Anterior cingulate cortex (tissue), 58 donors: ENCODE measurements around the gene CLDN7.

Experiments
- DNase-seq, 58 donors: peaks; one replicate each; lab custom pipeline; 2025; lab: John Stamatoyannopoulos, UW

Gene CLDN7, protein sequence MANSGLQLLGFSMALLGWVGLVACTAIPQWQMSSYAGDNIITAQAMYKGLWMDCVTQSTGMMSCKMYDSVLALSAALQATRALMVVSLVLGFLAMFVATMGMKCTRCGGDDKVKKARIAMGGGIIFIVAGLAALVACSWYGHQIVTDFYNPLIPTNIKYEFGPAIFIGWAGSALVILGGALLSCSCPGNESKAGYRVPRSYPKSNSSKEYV

GRCh38 chr17:7262192-7262934 is at the start of gene CLDN7:
Gene CLDN7, minus strand, starts transcription at chr17:7262478. Its CDS starts 435 bp downstream, at chr17:7262043.
- DNase-seq, result no peak

DNA sequence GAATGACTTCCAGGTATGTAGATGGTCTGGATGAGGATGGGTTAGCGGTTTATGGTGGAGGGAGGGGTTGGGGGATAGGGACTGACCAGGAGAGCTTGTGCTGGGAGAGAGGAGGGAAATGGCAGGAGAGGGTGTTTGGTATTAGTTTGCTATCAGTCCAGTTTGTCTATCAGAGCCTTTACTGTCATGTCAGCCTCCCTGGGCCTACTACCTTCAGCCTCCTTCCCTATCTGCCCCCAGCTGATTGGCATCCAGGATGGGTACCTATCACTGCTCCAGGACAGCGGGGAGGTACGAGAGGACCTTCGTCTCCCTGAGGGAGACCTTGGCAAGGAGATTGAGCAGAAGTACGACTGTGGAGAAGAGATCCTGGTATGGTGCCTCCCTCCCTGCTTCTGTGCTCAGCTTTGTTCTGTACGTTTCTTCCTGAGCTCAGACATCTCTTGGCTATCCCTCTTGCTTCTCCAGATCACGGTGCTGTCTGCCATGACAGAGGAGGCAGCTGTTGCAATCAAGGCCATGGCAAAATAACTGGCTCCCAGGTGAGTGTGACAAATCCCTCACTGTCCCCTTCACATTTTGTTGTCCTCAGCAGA is 48.9 kb upstream of the CLDN7 start:
- no peak for DNase-seq

- no peak for DNase-seq
Measured at GRCh38 chr17:7309628-7310027, 47.4 kb upstream of the CLDN7 start.

DNA sequence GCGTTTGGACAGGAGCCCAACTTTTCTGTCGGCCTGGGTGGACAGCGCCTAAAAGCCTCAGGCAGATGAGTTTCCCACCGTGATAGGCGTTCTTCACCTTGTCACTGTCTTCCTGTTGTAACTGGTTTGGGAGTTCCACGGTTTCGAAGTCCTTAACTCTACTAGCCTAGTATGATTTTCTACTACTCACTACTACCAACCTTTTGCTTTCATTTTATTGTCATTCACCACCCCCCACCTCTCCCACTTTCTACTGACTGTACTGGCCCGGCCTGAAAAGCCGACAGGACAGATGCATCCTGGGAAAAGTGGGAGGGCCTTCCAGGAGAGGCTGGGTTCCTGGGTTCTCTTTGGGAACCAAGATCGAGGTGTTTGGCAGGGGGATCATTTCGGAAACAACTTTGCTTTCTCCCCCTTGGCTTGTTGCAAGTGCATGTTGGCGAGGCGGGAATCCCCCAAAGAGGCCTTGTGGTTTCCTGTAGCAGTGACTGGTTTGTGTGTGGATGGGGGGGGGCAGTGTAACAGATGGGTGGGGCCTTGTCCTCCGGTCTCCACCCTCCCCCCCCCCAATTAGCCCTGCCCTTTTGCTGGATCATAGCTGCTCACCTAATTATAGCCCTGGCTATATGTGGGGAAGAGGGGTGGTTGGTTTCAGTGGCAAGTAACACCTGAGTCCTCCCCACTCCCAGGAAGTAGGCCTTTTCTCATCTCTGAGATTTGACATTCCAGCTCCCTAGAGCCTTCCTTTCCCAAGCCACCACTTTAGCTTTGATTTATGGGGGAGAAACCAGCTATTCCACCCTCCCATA is 46.6 kb upstream of the CLDN7 start:
- peak in 43 of 58 donors; percentile 5 to 62 (median 28) for DNase-seq

DNA sequence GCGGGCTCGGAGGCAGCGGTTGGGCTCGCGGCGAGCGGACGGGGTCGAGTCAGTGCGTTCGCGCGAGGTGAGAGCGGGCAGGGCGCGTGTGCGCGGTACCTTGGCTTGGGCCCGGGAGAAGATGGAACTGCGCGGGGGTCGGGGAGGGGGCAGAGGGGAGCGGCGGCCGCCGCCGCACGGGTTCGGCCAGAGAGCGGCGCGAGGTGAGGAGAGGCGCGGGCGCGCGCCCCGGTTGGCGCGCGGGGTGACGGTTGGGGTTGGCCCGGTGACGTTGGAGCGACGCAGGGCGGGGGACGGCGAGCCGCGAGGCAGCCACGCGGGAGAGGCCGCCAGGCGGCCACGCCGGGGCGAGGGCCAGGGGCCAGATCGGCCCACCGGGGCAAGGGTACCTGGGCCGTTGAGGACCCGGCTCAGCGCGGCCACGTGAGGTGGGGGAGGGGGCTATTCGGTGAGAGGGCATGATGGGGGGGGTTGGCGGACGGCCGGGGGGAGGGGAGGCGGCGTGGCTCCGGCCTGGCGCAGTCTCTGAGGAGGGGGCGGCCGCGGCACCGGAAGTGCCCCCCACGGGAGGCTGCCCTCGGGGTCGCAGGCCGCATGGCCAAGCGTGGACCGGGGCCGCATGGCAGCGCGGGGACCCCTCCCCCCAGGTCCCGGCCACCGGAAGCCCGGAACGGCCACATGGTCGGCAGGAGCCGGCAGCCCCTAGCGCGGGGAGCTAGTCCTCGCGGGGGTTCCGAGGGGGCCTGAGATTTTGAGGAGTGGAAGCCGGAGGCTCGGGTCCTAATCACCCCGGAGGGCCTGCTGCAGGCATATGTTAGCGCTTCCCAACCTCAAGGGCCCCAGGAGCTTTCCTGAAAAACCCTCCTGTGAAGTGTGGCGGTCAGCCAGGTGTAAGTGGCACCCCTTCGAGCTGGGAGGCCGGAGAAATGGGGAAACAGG is 45.7 kb upstream of the CLDN7 start:
- DNase-seq, result peak in 22 of 58 donors; percentile 32 to 69 (median 52)

GRCh38 chr17:7306911-7307685 is 44.8 kb upstream of the CLDN7 start, which contains the start of gene EIF5A:
Gene EIF5A, plus strand, starts transcription at chr17:7307628. Its CDS starts 2,008 bp downstream, at chr17:7309636.
- DNase-seq, result peak; percentile 93 to 100 (median 99)

- no peak for DNase-seq
Measured at GRCh38 chr17:7304179-7304578, 41.9 kb upstream of the CLDN7 start.

- DNase-seq, result peak in 54 of 58 donors; percentile 28 to 81 (median 57)
Measured at GRCh38 chr17:7296189-7296861, 34.0 kb upstream of the CLDN7 start.

GRCh38 chr17:7295230-7296180 is 33.2 kb upstream of the CLDN7 start:
- DNase-seq, result no peak

GRCh38 chr17:7294614-7295153 is 32.4 kb upstream of the CLDN7 start, which contains the start of gene YBX2:
Gene YBX2, minus strand, starts transcription at chr17:7294639. Its CDS starts 139 bp downstream, at chr17:7294500.
- peak in 13 of 58 donors; percentile 5 to 61 (median 18) for DNase-seq

DNA sequence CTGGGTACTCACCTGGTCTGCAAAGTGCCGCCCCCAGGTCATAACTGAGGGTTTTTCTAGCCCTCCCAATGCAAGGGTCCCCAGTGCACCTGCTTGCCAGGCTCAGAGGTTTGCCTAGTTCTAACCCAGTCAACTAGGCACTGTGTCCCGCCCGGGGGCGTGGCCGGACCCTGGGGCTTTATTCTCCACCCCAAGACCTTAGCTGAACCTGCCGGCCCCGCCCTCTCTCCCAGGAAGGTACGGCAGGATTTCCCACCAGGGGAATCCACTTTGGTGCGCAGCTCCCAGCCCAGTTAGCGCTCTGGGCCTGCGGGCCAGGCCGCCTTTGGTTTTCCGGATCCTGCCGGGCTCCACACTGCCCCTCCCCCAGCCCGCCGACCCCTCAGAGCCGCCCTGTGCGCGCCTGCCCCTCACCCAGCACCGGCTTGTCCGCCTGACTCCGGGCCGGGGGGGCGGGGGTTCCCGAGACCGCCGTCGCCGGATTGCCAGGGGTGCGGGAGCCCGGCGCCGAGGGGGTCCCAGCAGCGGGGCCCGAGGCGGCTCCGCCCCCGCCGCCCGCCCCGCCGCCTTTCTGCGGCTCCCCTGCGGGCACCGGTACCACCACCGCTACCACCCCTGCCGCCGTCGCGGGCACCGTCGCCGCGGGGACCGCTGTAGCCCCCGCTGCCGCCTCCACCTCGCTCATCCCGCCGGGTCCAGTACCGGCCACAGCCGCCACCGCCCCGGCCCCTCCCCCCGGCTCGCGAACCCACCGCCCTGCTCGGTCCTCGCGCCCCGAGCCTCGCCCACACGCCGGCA is 31.7 kb upstream of the CLDN7 start:
- DNase-seq, result peak in 1 of 58 donors; percentile 59

GRCh38 chr17:7293159-7293558 is 30.9 kb upstream of the CLDN7 start:
- no peak for DNase-seq

- DNase-seq, result peak in 2 of 58 donors; percentile 3 to 15
Measured at GRCh38 chr17:7292729-7293128, 30.5 kb upstream of the CLDN7 start.

GRCh38 chr17:7292194-7292593 is 29.9 kb upstream of the CLDN7 start:
- DNase-seq, result no peak

DNA sequence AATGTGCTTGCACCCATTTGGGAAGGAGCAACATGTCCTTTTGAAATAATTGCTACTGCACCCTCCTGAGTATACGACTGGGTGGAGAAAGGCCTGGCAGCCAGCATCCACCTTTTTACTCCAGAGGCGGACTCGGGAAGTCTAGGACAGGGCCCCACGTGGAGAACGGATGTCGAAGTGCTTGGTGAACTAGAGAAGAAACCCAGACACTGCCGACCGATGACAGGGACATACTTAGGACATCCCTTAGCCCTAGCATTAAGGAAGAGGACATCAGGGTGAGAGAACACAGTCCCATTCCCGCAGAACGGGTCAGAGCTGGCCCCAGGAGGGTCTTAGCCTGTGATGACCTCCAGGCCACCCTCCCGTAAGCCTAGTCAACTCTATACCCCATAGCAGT is 28.4 kb upstream of the CLDN7 start:
- no peak for DNase-seq

DNA sequence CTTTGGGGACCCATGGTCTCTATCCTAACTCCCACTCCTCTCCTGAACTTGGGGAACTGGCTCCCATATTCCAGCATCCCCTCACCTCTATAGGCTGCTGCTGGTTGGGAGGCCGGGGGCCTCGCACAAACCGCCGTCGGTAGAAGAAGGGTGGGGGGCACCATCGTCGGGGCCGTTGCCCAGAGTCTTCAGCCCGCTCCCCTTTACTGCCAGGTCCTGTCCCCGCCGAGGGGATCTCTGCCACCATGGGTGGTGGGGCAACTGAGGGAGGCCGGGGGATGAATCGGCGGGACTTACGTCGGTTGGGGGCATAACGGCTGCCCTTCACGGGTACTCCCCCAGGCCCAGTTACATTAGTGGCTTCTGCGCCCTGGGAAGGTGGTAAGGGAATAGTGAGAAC is 27.9 kb upstream of the CLDN7 start:
- DNase-seq, result no peak
